ENCODE data around the gene ARFGAP1. TPM values are rescaled to one million over a fixed set of nuclear protein-coding genes. Genes with fewer than 3 reads are reported as not detected.

The ARFGAP1 gene
- total RNA-seq, 3 donors from 2014 or later (not counting 1 experiment from before 2014, with no cell fraction given), result 118 to 138 (median 127) TPM

- TF ChIP-seq CTCF (IDR thresholded peaks at IDR 0.05), result no peak
- Mint-ChIP-seq H3K27me3 (ENCODE audit: low read depth in 2 of 2) (peaks cover 6 to 16% of the 10 kb centered on the region in 2 donors), H3K9me3 (no peaks in the 10 kb centered on the region), H3K36me3 (no peaks in the 10 kb centered on the region), H3K27ac (no peak overlapping the region), H3K4me3 (no peak overlapping the region), H3K4me1 (no peaks in the 10 kb centered on the region)
- H3K27ac ChIP-seq (ENCODE audit: low read length), result no peak overlapping the region
- H3K4me1 ChIP-seq (ENCODE audit: control insufficient read depth, insufficient read depth, low read length), result peaks cover 14% of the 10 kb centered on the region
- ATAC-seq (no peak), DNase-seq (no peak)
- no peaks in the 10 kb centered on the region for H3K36me3 ChIP-seq (ENCODE audit: control insufficient read depth, insufficient read depth, low read length)
- intact Hi-C loops (cut with micrococcal nuclease), result no loop called here
- H3K4me3 ChIP-seq (ENCODE audit: low read length), result no peak overlapping the region
- 82% methylated on average over 20 of the region's 20 CpGs for WGBS (ENCODE audit: insufficient coverage)
- H3K27me3 ChIP-seq (ENCODE audit: control insufficient read depth, insufficient read depth, low read length), result no peaks in the 10 kb centered on the region
- H3K9me3 ChIP-seq (ENCODE audit: control insufficient read depth, insufficient read depth, low read length), result peaks cover 5% of the 10 kb centered on the region
These were observed 48.7 kb downstream of the ARFGAP1 start for GRCh38 chr20:63321148-63321831.

DNA sequence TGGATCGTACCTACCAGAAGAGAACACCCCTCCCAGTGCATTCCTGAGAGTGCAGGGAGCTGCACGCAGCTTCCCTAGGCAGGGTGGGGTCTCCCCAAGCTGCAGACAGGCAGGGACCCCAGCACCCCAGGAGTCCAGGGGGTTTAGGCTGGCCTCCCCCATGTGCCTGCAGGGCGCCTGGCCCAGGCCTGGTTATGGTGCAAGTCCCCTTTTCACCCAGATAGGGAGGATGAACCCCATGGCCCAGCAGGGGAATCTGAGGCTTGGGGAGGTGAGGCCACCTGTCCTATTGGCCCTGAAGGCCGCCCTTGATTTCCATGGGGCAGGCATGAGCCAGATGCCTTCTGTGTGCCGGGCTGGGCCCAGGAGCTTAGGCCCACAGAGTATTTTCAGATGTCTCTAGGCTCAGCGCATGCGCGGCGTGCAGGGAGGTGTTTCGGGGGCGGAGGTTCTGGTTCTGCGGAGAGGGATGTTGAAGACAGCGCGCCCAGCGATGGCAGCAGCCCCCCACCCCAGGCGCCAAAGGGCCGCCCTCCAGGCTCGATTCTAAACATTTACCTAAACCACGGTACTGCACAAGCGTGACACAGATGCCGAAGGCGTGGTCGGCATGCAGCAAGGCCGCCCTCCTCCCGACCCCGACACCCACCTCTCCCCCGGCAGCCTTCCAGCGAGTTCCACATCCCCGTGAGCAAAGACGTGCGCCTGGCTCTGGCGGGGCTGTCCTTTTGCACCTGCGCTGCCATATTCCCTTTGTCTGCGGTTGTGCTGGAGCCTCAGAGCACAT, 49.7 kb downstream of the ARFGAP1 start:
- intact Hi-C loops (cut with micrococcal nuclease), result no loop called here
- Histone ChIP-seq H3K4me1 (ENCODE audit: control insufficient read depth, insufficient read depth, low read length) (peaks cover 24% of the 10 kb centered on the region), H3K4me3 (ENCODE audit: low read length) (no peak overlapping the region), H3K27me3 (ENCODE audit: control insufficient read depth, insufficient read depth, low read length) (no peaks in the 10 kb centered on the region), H3K27ac (ENCODE audit: low read length) (no peak overlapping the region), H3K36me3 (ENCODE audit: control insufficient read depth, insufficient read depth, low read length) (no peaks in the 10 kb centered on the region), H3K9me3 (ENCODE audit: control insufficient read depth, insufficient read depth, low read length) (peaks cover 15% of the 10 kb centered on the region)
- no peaks in the 10 kb centered on the region for H3K9me3 Mint-ChIP-seq
- H3K36me3 Mint-ChIP-seq, result no peaks in the 10 kb centered on the region
- H3K4me1 Mint-ChIP-seq, result peaks cover 0 to 5% of the 10 kb centered on the region in 2 donors
- 80% methylated on average over 34 of the region's 34 CpGs for WGBS (ENCODE audit: insufficient coverage)
- no peak for ATAC-seq
- H3K4me3 Mint-ChIP-seq, result no peak overlapping the region
- no peak for DNase-seq
- no peak for TF ChIP-seq CTCF (IDR thresholded peaks at IDR 0.05)
- peaks cover 6 to 16% of the 10 kb centered on the region in 2 donors for H3K27me3 Mint-ChIP-seq (ENCODE audit: low read depth in 2 of 2)
- no peak overlapping the region for H3K27ac Mint-ChIP-seq

- peaks cover 27% of the 10 kb centered on the region for H3K4me1 ChIP-seq (ENCODE audit: control insufficient read depth, insufficient read depth, low read length)
- no peak overlapping the region for H3K27ac Mint-ChIP-seq
- 63% methylated on average over 15 of the region's 15 CpGs for WGBS (ENCODE audit: insufficient coverage)
- H3K27me3 Mint-ChIP-seq (ENCODE audit: low read depth in 2 of 2), result peaks cover 6 to 16% of the 10 kb centered on the region in 2 donors
- no peaks in the 10 kb centered on the region for H3K36me3 ChIP-seq (ENCODE audit: control insufficient read depth, insufficient read depth, low read length)
- intact Hi-C loops (cut with micrococcal nuclease), result no loop called here
- H3K36me3 Mint-ChIP-seq, result no peaks in the 10 kb centered on the region
- H3K4me1 Mint-ChIP-seq, result peaks cover 0 to 5% of the 10 kb centered on the region in 2 donors
- H3K27me3 ChIP-seq (ENCODE audit: control insufficient read depth, insufficient read depth, low read length), result no peaks in the 10 kb centered on the region
- no peak for TF ChIP-seq CTCF (IDR thresholded peaks at IDR 0.05)
- no peaks in the 10 kb centered on the region for H3K9me3 Mint-ChIP-seq
- no peak overlapping the region for H3K27ac ChIP-seq (ENCODE audit: low read length)
- no peak overlapping the region for H3K4me3 Mint-ChIP-seq
- DNase-seq, result no peak
- ATAC-seq, result no peak
- no peak overlapping the region for H3K4me3 ChIP-seq (ENCODE audit: low read length)
- H3K9me3 ChIP-seq (ENCODE audit: control insufficient read depth, insufficient read depth, low read length), result peaks cover 16% of the 10 kb centered on the region
These were observed 50.3 kb downstream of the ARFGAP1 start for GRCh38 chr20:63322933-63323273.
